Neural cell (in vitro differentiated cells): ENCODE results near the gene NSG2. TPM values are rescaled to one million over a fixed set of nuclear protein-coding genes. Genes with fewer than 3 reads are reported as not detected.

Experiments
- H2AFZ ChIP-seq: fragments of 200-600, 300-800 bp; sonication (generic), shearing (Covaris generic); 2 replicates; pipeline ENCODE4 v1.6.0; 2014; ENCODE audit warnings: low read depth, mild to moderate bottlenecking, antibody characterized with exemption, low read length, moderate library complexity
- H3F3A ChIP-seq: fragments of 200-600 bp; shearing (Covaris generic); 2 replicates; pipeline ENCODE4 v1.6.1; 2016; ENCODE audit warnings: mild to moderate bottlenecking, moderate library complexity, mixed read lengths, antibody characterized with exemption, low read length; ENCODE audit not compliant: insufficient read depth, poor library complexity, severe bottlenecking
- H3K27ac ChIP-seq: fragments of 200-600, 300-800 bp; sonication (generic), shearing (Covaris generic); 2 replicates; pipeline ENCODE4 v1.5.1; 2014; ENCODE audit warnings: mild to moderate bottlenecking, low read length, moderate library complexity
- H3K27me3 ChIP-seq: fragments of 300-800, 200-600 bp; sonication (generic), shearing (Covaris generic); 2 replicates; pipeline ENCODE4 v1.6.0; 2014; ENCODE audit warnings: mild to moderate bottlenecking, low read depth, low read length, moderate library complexity; ENCODE audit not compliant: insufficient read depth
- H3K36me3 ChIP-seq: fragments of 300-800, 200-600 bp; sonication (generic), shearing (Covaris generic); 2 replicates; pipeline ENCODE4 v1.5.1; 2014; ENCODE audit warnings: mild to moderate bottlenecking, antibody characterized with exemption, low read length, moderate library complexity; ENCODE audit not compliant: insufficient read depth
- H3K4me2 ChIP-seq: fragments of 300-800, 200-600 bp; sonication (generic), shearing (Covaris generic); 2 replicates; pipeline ENCODE4 v1.6.0; 2014; ENCODE audit warnings: mild to moderate bottlenecking, low read length
- H3K4me3 ChIP-seq: fragments of 300-800, 200-600 bp; sonication (generic), shearing (Covaris generic); 2 replicates; pipeline ENCODE4 v1.5.1; 2014; ENCODE audit warnings: mild to moderate bottlenecking, low read length, moderate library complexity
- H3K79me2 ChIP-seq: fragments of 200-600 bp; shearing (Covaris generic); replicated peaks from 2 replicates; pipeline ENCODE4 v1.6.0; 2014; ENCODE audit warnings: mild to moderate bottlenecking, low read length, moderate library complexity; ENCODE audit not compliant: insufficient read depth
- H3K9ac ChIP-seq: fragments of 300-800, 200-600 bp; sonication (generic), shearing (Covaris generic); 2 replicates; pipeline ENCODE4 v1.6.1; 2016; ENCODE audit warnings: mild to moderate bottlenecking, low read length, mixed read lengths
- H3K9me2 ChIP-seq: fragments of 200-600 bp; shearing (Covaris generic); 2 replicates; pipeline ENCODE4 v1.6.1; 2016; ENCODE audit warnings: mild to moderate bottlenecking, low read length, mixed read lengths; ENCODE audit not compliant: insufficient read depth
- H3K9me3 ChIP-seq: fragments of 200-600, 300-800 bp; sonication (generic), shearing (Covaris generic); 2 replicates; pipeline ENCODE4 v1.6.1; 2016; ENCODE audit warnings: mild to moderate bottlenecking, mixed run types, low read length, moderate library complexity, mixed read lengths
- H4K20me1 ChIP-seq: fragments of 200-600 bp; shearing (Covaris generic); 2 replicates; pipeline ENCODE4 v1.6.1; 2016; ENCODE audit warnings: mild to moderate bottlenecking, mixed run types; ENCODE audit not compliant: insufficient read depth
- EP300 ChIP-seq: fragments of 450-650 bp; conservative IDR thresholded peaks from 2 replicates; pipeline ENCODE4 v1.6.1; 2014; ENCODE audit warnings: antibody characterized with exemption, mild to moderate bottlenecking, moderate library complexity; ENCODE audit not compliant: poor library complexity, severe bottlenecking
- EZH2 ChIP-seq: fragments of 200-600, 300-800 bp; shearing (Covaris generic), sonication (generic); IDR thresholded peaks from 2 replicates; pipeline ENCODE4 v1.6.1; 2014; ENCODE audit warnings: antibody characterized with exemption, low read length, borderline replicate concordance, mild to moderate bottlenecking; ENCODE audit not compliant: insufficient read depth, poor library complexity, severe bottlenecking
- MXI1 ChIP-seq: fragments of 450-650 bp; conservative IDR thresholded peaks from 2 replicates; pipeline ENCODE4 v1.6.1; 2014; ENCODE audit warnings: antibody characterized with exemption, mild to moderate bottlenecking; ENCODE audit not compliant: poor library complexity, severe bottlenecking
- POLR2AphosphoS5 ChIP-seq: IDR thresholded peaks from 2 replicates; pipeline ENCODE4 v1.6.1; 2012
- RAD21 ChIP-seq: fragments of 450-650 bp; conservative IDR thresholded peaks from 2 replicates; pipeline ENCODE4 v1.6.1; 2014; ENCODE audit warnings: antibody characterized with exemption, mild to moderate bottlenecking, moderate library complexity
- REST ChIP-seq: IDR thresholded peaks from 2 replicates; pipeline ENCODE4 v1.6.1; 2012; ENCODE audit warnings: borderline replicate concordance
- SMC3 ChIP-seq: fragments of 450-650 bp; conservative IDR thresholded peaks from 2 replicates; pipeline ENCODE4 v1.6.1; 2014; ENCODE audit warnings: antibody characterized with exemption, mild to moderate bottlenecking, moderate library complexity; ENCODE audit not compliant: poor library complexity
- TAF1 ChIP-seq: IDR thresholded peaks from 2 replicates; pipeline ENCODE4 v1.6.1; 2012; ENCODE audit warnings: low read depth
- polyA plus RNA-seq: library from polyadenylated mRNA; depleted of rRNA; stranded (reverse); fragments of >200 nt; gene quantifications from 2 replicates; pipeline ENCODE4 v1.2.3, GENCODE V29; 2014
- TF ChIP-seq, protein P1 (sequence below): fragments of 450-650 bp; IDR thresholded peaks from 2 replicates; pipeline ENCODE4 v1.5.1; 2014; ENCODE audit warnings: antibody characterized with exemption, mild to moderate bottlenecking, moderate library complexity; ENCODE audit not compliant: poor library complexity, severe bottlenecking

Gene NSG2
- polyA plus RNA-seq, 1 donor from 2014 or later, result 1,761 TPM

DNA sequence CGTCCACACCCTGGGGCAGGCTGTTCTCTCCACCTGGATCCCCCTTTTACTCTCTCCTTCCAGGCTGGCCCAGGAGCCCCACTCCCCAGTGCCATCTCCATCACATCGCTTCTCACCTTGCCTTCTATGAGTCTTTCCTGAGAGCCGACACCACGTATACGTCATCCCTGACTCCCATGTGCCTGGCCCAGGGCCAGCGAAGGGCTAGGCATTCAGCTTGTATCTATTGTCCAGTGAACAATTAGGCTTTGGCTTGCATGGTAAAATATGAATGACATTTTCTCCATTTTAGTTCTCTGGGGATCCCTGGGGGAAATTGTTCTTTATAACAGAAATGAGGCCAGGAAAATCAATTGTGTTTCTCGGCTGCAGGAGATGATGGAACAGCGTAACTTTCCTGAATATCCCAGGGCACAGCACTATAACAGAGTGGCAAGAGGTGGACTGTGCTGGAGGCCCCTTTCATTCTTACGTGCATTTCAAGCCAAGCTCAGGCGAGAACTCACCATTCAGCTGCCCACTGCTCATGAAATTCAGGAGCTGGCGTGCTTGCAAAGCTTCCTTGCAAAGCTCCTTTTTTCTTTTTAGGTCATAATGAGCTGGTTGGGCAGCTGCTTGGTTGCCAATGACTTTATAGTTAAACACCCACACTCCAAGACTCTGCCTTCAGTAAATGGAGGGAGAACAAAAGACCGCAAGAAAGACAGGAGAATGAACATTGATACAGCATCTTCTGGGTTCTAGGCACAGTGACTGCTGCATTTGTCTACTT is 37.7 kb downstream of the NSG2 start:
- H3K27ac ChIP-seq, result no peak overlapping the region
- H3F3A ChIP-seq, result no peaks in the 10 kb centered on the region
- H3K9me2 ChIP-seq, result no peaks in the 10 kb centered on the region
- no peak overlapping the region for H3K4me3 ChIP-seq
- H2AFZ ChIP-seq, result no peak overlapping the region
- H3K36me3 ChIP-seq, result no peaks in the 10 kb centered on the region
- H3K27me3 ChIP-seq, result no peaks in the 10 kb centered on the region
- TF ChIP-seq SMC3, result no peak
- TF ChIP-seq EZH2, result no peak
- no peak for TF ChIP-seq MXI1
- no peak for TF ChIP-seq EP300
- TF ChIP-seq, protein P1, sequence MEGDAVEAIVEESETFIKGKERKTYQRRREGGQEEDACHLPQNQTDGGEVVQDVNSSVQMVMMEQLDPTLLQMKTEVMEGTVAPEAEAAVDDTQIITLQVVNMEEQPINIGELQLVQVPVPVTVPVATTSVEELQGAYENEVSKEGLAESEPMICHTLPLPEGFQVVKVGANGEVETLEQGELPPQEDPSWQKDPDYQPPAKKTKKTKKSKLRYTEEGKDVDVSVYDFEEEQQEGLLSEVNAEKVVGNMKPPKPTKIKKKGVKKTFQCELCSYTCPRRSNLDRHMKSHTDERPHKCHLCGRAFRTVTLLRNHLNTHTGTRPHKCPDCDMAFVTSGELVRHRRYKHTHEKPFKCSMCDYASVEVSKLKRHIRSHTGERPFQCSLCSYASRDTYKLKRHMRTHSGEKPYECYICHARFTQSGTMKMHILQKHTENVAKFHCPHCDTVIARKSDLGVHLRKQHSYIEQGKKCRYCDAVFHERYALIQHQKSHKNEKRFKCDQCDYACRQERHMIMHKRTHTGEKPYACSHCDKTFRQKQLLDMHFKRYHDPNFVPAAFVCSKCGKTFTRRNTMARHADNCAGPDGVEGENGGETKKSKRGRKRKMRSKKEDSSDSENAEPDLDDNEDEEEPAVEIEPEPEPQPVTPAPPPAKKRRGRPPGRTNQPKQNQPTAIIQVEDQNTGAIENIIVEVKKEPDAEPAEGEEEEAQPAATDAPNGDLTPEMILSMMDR, result no peak
- no peak for TF ChIP-seq REST
- TF ChIP-seq POLR2AphosphoS5, result no peak
- no peak for TF ChIP-seq TAF1
- TF ChIP-seq RAD21, result no peak
- H4K20me1 ChIP-seq, result no peaks in the 10 kb centered on the region
- H3K9ac ChIP-seq, result no peak overlapping the region
- H3K79me2 ChIP-seq, result peaks cover 8% of the 10 kb centered on the region
- no peaks in the 10 kb centered on the region for H3K9me3 ChIP-seq
- no peak overlapping the region for H3K4me2 ChIP-seq

DNA sequence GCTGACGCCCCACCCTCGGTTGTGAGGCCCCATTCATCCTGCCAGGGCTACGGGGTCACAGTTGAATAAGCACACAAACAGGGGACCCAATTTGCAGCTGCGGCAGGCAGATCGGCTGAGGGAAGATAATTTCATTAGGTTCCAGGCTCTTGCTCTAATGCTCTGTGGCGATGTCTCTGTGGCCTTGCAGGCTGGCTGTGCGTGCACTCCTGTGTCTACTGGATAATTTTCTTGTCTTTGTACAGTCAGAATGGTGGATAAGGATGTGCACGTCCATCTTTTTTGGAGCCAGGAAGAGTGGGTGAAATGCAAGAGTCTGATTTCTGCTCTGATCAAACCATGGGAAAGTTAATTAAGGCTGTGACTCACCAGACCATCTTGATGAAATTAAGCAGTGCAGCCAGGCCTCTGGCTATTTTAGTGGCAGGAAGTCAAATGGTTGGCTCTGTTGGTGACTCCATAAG is 39.2 kb downstream of the NSG2 start:
- Histone ChIP-seq H3K27ac (no peak overlapping the region), H2AFZ (no peak overlapping the region), H4K20me1 (no peaks in the 10 kb centered on the region)

More for the DNA sequence above, 39.2 kb downstream of the NSG2 start:
- TF ChIP-seq POLR2AphosphoS5 (no peak), RAD21 (no peak), SMC3 (no peak), TAF1 (no peak), MXI1 (no peak), EP300 (no peak), EZH2 (no peak), REST (no peak)
- TF ChIP-seq, protein P1, result no peak
- H3K4me2 ChIP-seq, result no peak overlapping the region
- no peaks in the 10 kb centered on the region for H3K27me3 ChIP-seq
- H3K9me2 ChIP-seq, result no peaks in the 10 kb centered on the region
- no peaks in the 10 kb centered on the region for H3K9me3 ChIP-seq
- H3K79me2 ChIP-seq, result peaks cover 12% of the 10 kb centered on the region
- H3K4me3 ChIP-seq, result no peak overlapping the region
- H3K36me3 ChIP-seq, result no peaks in the 10 kb centered on the region
- no peak overlapping the region for H3K9ac ChIP-seq
- H3F3A ChIP-seq, result no peaks in the 10 kb centered on the region
